MCF 10A (cell line): ENCODE data around the gene HSD17B12. TPM values are rescaled to one million over a fixed set of nuclear protein-coding genes. Genes with fewer than 3 reads are reported as not detected.

Experiments used
- BruUV-seq: library from RNA; stranded (reverse); fragments of 400-500 nt; replicated peaks from 2 replicates; lab custom pipeline; 2021; lab: Mats Ljungman, UMichigan
- CTCF ChIA-PET: fragments of 300-600 bp; sonication (Branson Sonifier 250); formaldehyde crosslinking; extraction: SDS; loops from one replicate; lab custom pipeline; 2021; ENCODE audit warnings: antibody characterized with exemption, inconsistent platforms; lab: Yijun Ruan, JAX
- POLR2A ChIA-PET: fragments of 300-600, 350-650 bp; sonication (Branson Sonifier 250); formaldehyde crosslinking; extraction: SDS; loops from one replicate; lab custom pipeline; 2020; ENCODE audit warnings: antibody characterized with exemption, inconsistent platforms; lab: Yijun Ruan, JAX
- DNase-seq: peaks from one replicate; pipeline ENCODE4 v3.0.0-alpha.2; 2018; ENCODE audit not compliant: unreplicated experiment
- H3K27ac Mint-ChIP-seq: one replicate; pipeline ENCODE4 v1.8.0; 2022; ENCODE audit warnings: mild to moderate bottlenecking, low read depth, mixed read lengths; ENCODE audit not compliant: unreplicated experiment
- H3K27me3 Mint-ChIP-seq: one replicate; pipeline ENCODE4 v1.8.0; 2022; ENCODE audit warnings: mixed read lengths; ENCODE audit not compliant: insufficient read depth, unreplicated experiment
- H3K36me3 Mint-ChIP-seq: one replicate; pipeline ENCODE4 v1.8.0; 2022; ENCODE audit warnings: mild to moderate bottlenecking, moderate library complexity, mixed read lengths; ENCODE audit not compliant: insufficient read depth, unreplicated experiment
- H3K4me1 Mint-ChIP-seq: one replicate; pipeline ENCODE4 v1.8.0; 2022; ENCODE audit warnings: mixed read lengths; ENCODE audit not compliant: insufficient read depth, unreplicated experiment
- H3K4me3 Mint-ChIP-seq: one replicate; pipeline ENCODE4 v1.8.0; 2022; ENCODE audit warnings: mild to moderate bottlenecking, moderate library complexity, mixed read lengths; ENCODE audit not compliant: unreplicated experiment
- H3K9me3 Mint-ChIP-seq: one replicate; pipeline ENCODE4 v1.8.0; 2022; ENCODE audit warnings: mixed read lengths; ENCODE audit not compliant: unreplicated experiment
- CTCF ChIP-seq: fragments of 200-600 bp; IDR thresholded peaks from one replicate; pipeline ENCODE4 v1.8.0; 2022; ENCODE audit warnings: antibody characterized with exemption, mild to moderate bottlenecking; ENCODE audit not compliant: unreplicated experiment
- intact Hi-C: fragments of 100-400 bp; cut with micrococcal nuclease; formaldehyde crosslinking; loops from 2 replicates; pipeline ENCODE4 v1.14.1; 2022
- total RNA-seq: library from RNA; stranded (reverse); gene quantifications from 2 replicates; pipeline ENCODE4 v1.2.3, GENCODE V29; 2022

HSD17B12 gene
- total RNA-seq, 1 experiment from 2014 or later, result 117 TPM

GRCh38 chr11:43690929-43691725 is 10.6 kb downstream of the HSD17B12 start:
- TF ChIP-seq CTCF, result no peak
- CTCF ChIA-PET, result no interaction called here
- H3K9me3 Mint-ChIP-seq, result no peaks in the 10 kb centered on the region
- DNase-seq, result no peak
- H3K27ac Mint-ChIP-seq, result peak overlapping the region; percentile 29
- POLR2A ChIA-PET, result interaction anchor here (1.1 kb wide), 1 partner anchor 10 kb away, joined by 4 read pairs; the partner anchor contains the start of gene HSD17B12
- intact Hi-C loops, result no loop called here
- H3K36me3 Mint-ChIP-seq, result no peaks in the 10 kb centered on the region
- no TSS peak for BruUV-seq
- no peak overlapping the region for H3K4me3 Mint-ChIP-seq
- peaks cover 11% of the 10 kb centered on the region for H3K4me1 Mint-ChIP-seq
- no peaks in the 10 kb centered on the region for H3K27me3 Mint-ChIP-seq

GRCh38 chr11:43691806-43692205 is 11.3 kb downstream of the HSD17B12 start:
- Mint-ChIP-seq H3K9me3 (no peaks in the 10 kb centered on the region), H3K27me3 (no peaks in the 10 kb centered on the region), H3K4me3 (no peak overlapping the region), H3K27ac (peak overlapping the region; percentile 29), H3K36me3 (no peaks in the 10 kb centered on the region), H3K4me1 (peaks cover 11% of the 10 kb centered on the region)
- TF ChIP-seq CTCF, result no peak
- POLR2A ChIA-PET, result no interaction called here
- intact Hi-C loops, result no loop called here
- no TSS peak for BruUV-seq
- no peak for DNase-seq
- CTCF ChIA-PET, result no interaction called here

- no peak for DNase-seq
- BruUV-seq, result no TSS peak
- Mint-ChIP-seq H3K4me1 (peaks cover 4% of the 10 kb centered on the region), H3K9me3 (no peaks in the 10 kb centered on the region), H3K36me3 (no peaks in the 10 kb centered on the region), H3K27ac (peak overlapping the region; percentile 68), H3K27me3 (no peaks in the 10 kb centered on the region), H3K4me3 (no peak overlapping the region)
- CTCF ChIA-PET, result no interaction called here
- POLR2A ChIA-PET, result interaction anchor here (0.5 kb wide), 1 partner anchor 35 kb away, joined by 4 read pairs; no protein-coding TSS in a partner anchor
- intact Hi-C loops, result no loop called here
- TF ChIP-seq CTCF, result no peak
Measured at GRCh38 chr11:43693069-43693468, 12.5 kb downstream of the HSD17B12 start.

- ChIA-PET POLR2A (interaction anchor here (0.5 kb wide), 1 partner anchor 35 kb away, joined by 4 read pairs; no protein-coding TSS in a partner anchor), CTCF (no interaction called here)
- no peaks in the 10 kb centered on the region for H3K9me3 Mint-ChIP-seq
- no TSS peak for BruUV-seq
- no peaks in the 10 kb centered on the region for H3K36me3 Mint-ChIP-seq
- H3K27ac Mint-ChIP-seq, result no peak overlapping the region
- no peak for TF ChIP-seq CTCF
- no peaks in the 10 kb centered on the region for H3K27me3 Mint-ChIP-seq
- peaks cover 4% of the 10 kb centered on the region for H3K4me1 Mint-ChIP-seq
- no peak overlapping the region for H3K4me3 Mint-ChIP-seq
- intact Hi-C loops, result no loop called here
- DNase-seq, result no peak
Measured at GRCh38 chr11:43693731-43694130, 13.2 kb downstream of the HSD17B12 start.
